BJ (cell line): ENCODE data around the gene IL18. TPM values are rescaled to one million over a fixed set of nuclear protein-coding genes. Genes with fewer than 3 reads are reported as not detected.

Experiments used
- CTCF ChIA-PET: fragments of 350-600 bp; formaldehyde crosslinking; extraction: SDS; loops from one replicate; lab custom pipeline; 2021; ENCODE audit warnings: antibody characterized with exemption, inconsistent platforms; lab: Yijun Ruan, JAX
- POLR2A ChIA-PET: fragments of 300-600 bp; sonication (Branson Sonifier 250); formaldehyde crosslinking; extraction: SDS; loops from one replicate; lab custom pipeline; 2021; ENCODE audit warnings: antibody characterized with exemption; lab: Charles Lee
- DNase-seq: peaks from one replicate; pipeline ENCODE4 v3.0.0-alpha.2; 2011; ENCODE audit warnings: low read depth
- H3K27me3 ChIP-seq: 2 replicates; pipeline ENCODE4 v1.6.0; 2011; ENCODE audit warnings: low read length; ENCODE audit not compliant: control insufficient read depth, insufficient read depth
- H3K36me3 ChIP-seq: 2 replicates; pipeline ENCODE4 v1.5.1; 2011; ENCODE audit warnings: low read length; ENCODE audit not compliant: control insufficient read depth, insufficient read depth
- H3K4me3 ChIP-seq: 2 replicates; pipeline ENCODE4 v1.5.1; 2011; ENCODE audit warnings: low read depth, mild to moderate bottlenecking, control low read depth, low read length
- CTCF ChIP-seq: IDR thresholded peaks from 2 replicates; pipeline ENCODE4 v1.5.1; 2011; ENCODE audit warnings: low read depth, mild to moderate bottlenecking, control low read depth, inconsistent platforms, low read length, moderate library complexity; ENCODE audit not compliant: insufficient read depth
- polyA plus RNA-seq: library from polyadenylated mRNA; depleted of rRNA; stranded (reverse); fragments of >200 nt; gene quantifications from 2 replicates; pipeline ENCODE4 v1.2.3, GENCODE V29; 2011

IL18 gene
- polyA plus RNA-seq, 1 experiment, result 1.5 TPM

DNA sequence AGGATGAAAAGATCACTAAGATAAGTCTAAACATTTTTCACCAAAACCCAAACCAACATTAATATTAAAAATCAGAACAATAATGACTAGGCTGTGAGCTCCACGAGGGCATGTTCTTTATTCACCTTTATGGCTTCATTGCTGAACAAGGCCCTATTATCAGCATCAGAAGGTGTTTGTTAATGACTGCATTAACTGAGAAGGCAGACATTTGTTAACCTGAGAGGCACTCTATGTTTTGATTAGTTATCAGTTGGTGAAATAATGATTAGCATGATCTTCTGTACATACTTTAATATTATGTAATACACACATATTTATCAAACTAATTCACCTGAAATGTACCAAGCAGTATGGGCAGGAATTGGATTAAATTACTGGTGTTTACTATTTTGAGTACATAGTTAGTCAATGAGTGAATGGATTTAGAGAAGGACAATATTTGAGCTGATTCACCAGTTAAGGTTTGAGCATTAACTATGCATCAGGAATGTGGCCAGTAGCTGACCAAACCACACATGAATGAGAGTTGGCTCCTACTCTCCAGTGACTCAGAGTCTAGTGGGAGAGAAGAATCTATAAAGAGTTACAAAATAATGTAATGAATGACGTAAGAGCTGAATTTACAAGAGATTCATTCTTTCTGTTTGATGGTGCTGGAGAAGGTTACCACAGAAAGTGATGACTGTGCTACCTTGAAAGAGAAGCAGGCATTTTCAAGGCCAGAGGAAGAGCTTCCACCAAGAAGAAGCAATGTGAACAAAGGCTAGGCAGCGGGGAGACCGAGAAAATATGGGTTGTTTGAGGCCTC lies 6.7 kb downstream of the IL18 start:
- POLR2A ChIA-PET, result interaction anchor here (0.6 kb wide), 1 partner anchor 18 kb away, joined by 3 read pairs; the partner anchor contains the start of gene BCO2
- Histone ChIP-seq H3K4me3 (no peak overlapping the region), H3K36me3 (no peaks in the 10 kb centered on the region), H3K27me3 (no peaks in the 10 kb centered on the region)
- peak; percentile 99 for DNase-seq
- no peak for TF ChIP-seq CTCF
- CTCF ChIA-PET, result interaction anchor here (0.8 to 3.1 kb wide), 4 partner anchors 11 to 63 kb away, joined by 3 to 11 read pairs (median 4); no protein-coding TSS in a partner anchor

DNA sequence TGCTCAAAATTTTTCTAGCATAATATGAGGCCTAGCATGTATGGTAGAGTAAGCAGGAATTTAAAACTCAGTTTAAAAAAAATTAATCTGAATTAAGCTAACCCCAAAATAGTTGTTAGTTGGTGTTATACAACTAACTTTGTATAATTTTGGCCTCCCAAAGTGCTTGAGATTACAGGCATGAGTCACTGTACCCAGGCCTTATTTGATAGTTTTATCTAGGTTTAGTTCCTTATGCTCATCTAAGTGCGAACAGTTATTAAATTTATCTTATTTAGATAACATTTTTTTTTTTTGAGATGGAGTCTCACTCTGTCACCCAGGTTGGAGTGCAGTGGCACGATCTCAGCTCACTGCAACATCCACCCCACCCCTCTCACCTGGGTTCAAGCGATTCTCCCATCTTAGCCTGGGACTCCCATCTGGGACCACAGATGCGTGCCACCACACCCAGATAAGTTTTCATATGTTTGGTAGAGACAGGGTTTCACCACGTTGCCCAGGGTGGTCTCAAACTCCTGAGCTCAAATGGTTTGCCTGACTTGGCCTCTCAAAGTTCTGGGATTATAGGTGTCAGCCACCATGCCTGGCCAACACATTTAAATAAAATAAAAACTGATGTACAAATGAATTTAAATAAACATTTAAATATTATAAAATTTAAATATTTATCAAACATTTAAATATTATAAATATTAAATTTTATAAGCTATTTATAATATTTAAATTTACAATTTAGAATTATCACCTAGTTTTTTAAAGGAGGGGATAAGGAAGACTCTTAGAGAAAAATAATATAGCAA lies 7.5 kb downstream of the IL18 start:
- Histone ChIP-seq H3K4me3 (no peak overlapping the region), H3K27me3 (no peaks in the 10 kb centered on the region), H3K36me3 (no peaks in the 10 kb centered on the region)
- ChIA-PET POLR2A (no interaction called here), CTCF (interaction anchor here (0.8 to 3.1 kb wide), 4 partner anchors 10 to 64 kb away, joined by 3 to 11 read pairs (median 4); no protein-coding TSS in a partner anchor)
- TF ChIP-seq CTCF, result no peak
- no peak for DNase-seq

GRCh38 chr11:112150517-112150916 lies 13.4 kb downstream of the IL18 start:
- POLR2A ChIA-PET, result interaction anchor here (0.8 kb wide), 1 partner anchor 11 kb away, joined by 3 read pairs; no protein-coding TSS in a partner anchor
- CTCF ChIA-PET, result interaction anchor here (1.9 kb wide), 1 partner anchor 37 kb away, joined by 6 read pairs; no protein-coding TSS in a partner anchor
- no peak for DNase-seq
- no peak overlapping the region for H3K4me3 ChIP-seq
- no peaks in the 10 kb centered on the region for H3K27me3 ChIP-seq
- no peak for TF ChIP-seq CTCF
- H3K36me3 ChIP-seq, result no peaks in the 10 kb centered on the region

GRCh38 chr11:112143597-112143996 lies 20.3 kb downstream of the IL18 start:
- no peak for TF ChIP-seq CTCF
- no peaks in the 10 kb centered on the region for H3K27me3 ChIP-seq
- POLR2A ChIA-PET, result no interaction called here

GRCh38 chr11:112134473-112134872 lies 29.4 kb downstream of the IL18 start:
- POLR2A ChIA-PET, result no interaction called here
- CTCF ChIA-PET, result no interaction called here
- no peak for DNase-seq
- Histone ChIP-seq H3K27me3 (no peaks in the 10 kb centered on the region), H3K4me3 (no peak overlapping the region), H3K36me3 (no peaks in the 10 kb centered on the region; the same call in 1 of the 2 replicates)
- TF ChIP-seq CTCF, result no peak

More at GRCh38 chr11:112143597-112143996, 20.3 kb downstream of the IL18 start:
- CTCF ChIA-PET, result no interaction called here
- Histone ChIP-seq H3K36me3 (no peaks in the 10 kb centered on the region), H3K4me3 (no peak overlapping the region)
- DNase-seq, result no peak
